Stimulated activated CD4-positive, alpha-beta T cell treated with anti-CD3 and anti-CD28 coated beads, Interleukin-1b, Interleukin-23, amount 100 ng/mL, for 4 hours (primary cell): ENCODE data around the gene MAP3K2.

Experiments
- DNase-seq, 2 donors: peaks; one replicate each; pipeline ENCODE4 v3.0.0-alpha.2; 2020; ENCODE audit warnings: low read depth in 2 of 2

MAP3K2 gene

GRCh38 chr2:127406454-127406853 is 18.7 kb upstream of the MAP3K2 start:
- DNase-seq, result no peak

- no peak for DNase-seq
These were observed 17.5 kb upstream of the MAP3K2 start for GRCh38 chr2:127405255-127405610.

- DNase-seq, result no peak
These were observed 16.9 kb upstream of the MAP3K2 start for GRCh38 chr2:127404466-127405254.

GRCh38 chr2:127403460-127403859 is 15.7 kb upstream of the MAP3K2 start:
- no peak for DNase-seq

- no peak for DNase-seq
These were observed 14.3 kb upstream of the MAP3K2 start for GRCh38 chr2:127401757-127402695.

- DNase-seq, result no peak
These were observed 13.4 kb upstream of the MAP3K2 start for GRCh38 chr2:127400897-127401756.

- no peak for DNase-seq
These were observed 12.7 kb upstream of the MAP3K2 start for GRCh38 chr2:127400533-127400896.

- no peak for DNase-seq
These were observed 10.4 kb upstream of the MAP3K2 start for GRCh38 chr2:127398239-127398590.

- no peak for DNase-seq
These were observed 9.9 kb upstream of the MAP3K2 start for GRCh38 chr2:127397568-127398238.

- DNase-seq, result no peak
These were observed 6.7 kb upstream of the MAP3K2 start for GRCh38 chr2:127394492-127394891.

- no peak for DNase-seq
These were observed 5.2 kb upstream of the MAP3K2 start for GRCh38 chr2:127392828-127393578.

GRCh38 chr2:127392133-127392827 is 4.5 kb upstream of the MAP3K2 start:
- no peak for DNase-seq

GRCh38 chr2:127389778-127390435 is 2.1 kb upstream of the MAP3K2 start:
- DNase-seq, result no peak

GRCh38 chr2:127388423-127389164 is 819 bp upstream of the MAP3K2 start:
- no peak for DNase-seq

- DNase-seq, result peak; percentile 53 to 68
These were observed 766 bp downstream of the MAP3K2 start for GRCh38 chr2:127386764-127387654.

GRCh38 chr2:127386246-127386645 is 1.5 kb downstream of the MAP3K2 start:
- DNase-seq, result no peak

- DNase-seq, result no peak
These were observed 3.2 kb downstream of the MAP3K2 start for GRCh38 chr2:127384529-127384928.

- DNase-seq, result no peak
These were observed 4.9 kb downstream of the MAP3K2 start for GRCh38 chr2:127382831-127383230.
